Pancreas (tissue), 10 donors: ENCODE results near the gene SCAF8. TPM values are rescaled to one million over a fixed set of nuclear protein-coding genes. Genes with fewer than 3 reads are reported as not detected.

Source experiments
- ATAC-seq, 4 donors: fragments of 200-7000 bp; cut with Tn5 transposase; one replicate each; pipeline versions ENCODE4 v1.8.0 to v1.9.1; 2020; ENCODE audit warnings: mild to moderate bottlenecking in 4 of 4, moderate library complexity in 4 of 4
- DNase-seq, 6 donors: peaks; one replicate each; pipeline ENCODE4 v3.0.0-alpha.2; 2020
- FAIRE-seq: peaks from 2 replicates; lab custom pipeline; 2012; peaks lifted over from hg19 to GRCh38; lab: Jason Lieb, UNC
- H3K27ac ChIP-seq, 4 donors: fragments of 200-600 bp; sonication (generic); 1 replicate in 3 of 4; 2 replicates in 1 of 4; pipeline versions ENCODE4 v1.5.0 to v1.8.0; 2020
- H3K27me3 ChIP-seq, 4 donors: fragments of 200-600 bp; one replicate each; pipeline ENCODE4 v1.8.0; 2021
- H3K36me3 ChIP-seq, 3 donors: fragments of 200-600 bp; sonication (generic) in 1 of 3; one replicate each; pipeline versions ENCODE4 v1.5.0 to v1.8.0; 2020 to 2021
- H3K4me1 ChIP-seq, 3 donors: fragments of 200-600 bp; one replicate each; pipeline ENCODE4 v1.8.0; 2021
- H3K4me3 ChIP-seq, 4 donors: fragments of 200-600 bp; sonication (generic) in 2 of 4; one replicate each; pipeline versions ENCODE4 v1.5.0 to v1.8.0; 2020 to 2021
- H3K9me3 ChIP-seq, 4 donors: fragments of 200-600 bp; one replicate each; pipeline ENCODE4 v1.8.0; 2021
- WGBS, 2 donors: extraction: QIAGEN DNeasy Blood & Tissue Kit; methylation state at CpG; one replicate each; pipeline ENCODE4 v1.1.7; 2013; 5-methylcytosine and 5-hydroxymethylcytosine counted together
- intact Hi-C, 3 donors: fragments of 100-400 bp; cut with DNase I; formaldehyde crosslinking; loops; one replicate each; pipeline versions ENCODE4 v1.11.1 to v1.14.2; 2022
- polyA plus RNA-seq, 2 donors: library from polyadenylated mRNA; stranded (reverse); fragments of 200-250 nt; gene quantifications; one replicate each; pipeline ENCODE4 v1.2.3, GENCODE V29; 2013
- total RNA-seq, 6 donors: library from RNA; stranded (reverse); fragmentation: NEBNext Ultra II Directional in 4 of 6; extraction: Animal tissue kit (Norgen Biotek cat#: 25700) in 4 of 6; gene quantifications; one replicate each; pipeline versions ENCODE4 v1.2.1 to v1.2.4, GENCODE V29; 2021 to 2023
- TF ChIP-seq, protein P1 (sequence below), 4 donors: fragments of 200-600 bp; sonication (generic) in 3 of 4; IDR thresholded peaks; one replicate each; pipeline versions ENCODE4 v1.5.0 to v1.8.0; 2021; ENCODE audit warnings: antibody characterized with exemption in 4 of 4
- donor health status: healthy with polysubstance abuse.
- donor health status: DM: no; HTN: no; CAD: no; lungs with moderate emphysema.
- donor health status: DM: no; HTN: no; CAD: no.
- donor health status: control.
- donor health status: control.
- donor health status: Bipolar disorder and iron deficiency.
- donor health status: DM: yes; HTN: yes; CAD: no.
- donor health status: DM: no; HTN: no; CAD: no.
- donor health status: DM: no; HTN: no; CAD: no.
- donor health status: DM: yes; HTN: yes; CAD: no.

SCAF8 gene
- total and polyA plus RNA-seq, 8 donors = 8.3 to 25.4 (median 16.2) TPM

DNA sequence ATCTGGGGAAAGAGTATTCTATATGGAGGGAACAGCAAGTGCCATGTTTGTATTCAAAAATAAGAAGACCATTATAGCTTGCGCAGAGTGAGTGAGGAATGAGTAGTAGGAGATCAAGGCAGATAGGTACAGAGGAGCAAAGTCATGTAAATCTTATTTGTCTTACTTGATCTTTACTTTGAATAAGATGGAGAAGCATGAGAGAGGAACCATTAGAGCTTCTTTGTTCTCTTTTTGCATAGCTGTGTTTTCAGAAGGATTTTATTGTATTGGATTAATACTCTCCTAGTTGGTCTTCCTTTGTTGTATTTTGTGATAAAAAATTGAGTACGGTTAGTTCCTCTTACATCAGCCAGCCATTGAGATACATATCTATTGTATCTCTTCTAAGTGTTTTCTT is 88.4 kb downstream of the SCAF8 start:
- no peaks in the 10 kb centered on the region for H3K27me3 ChIP-seq
- TF ChIP-seq, protein P1, sequence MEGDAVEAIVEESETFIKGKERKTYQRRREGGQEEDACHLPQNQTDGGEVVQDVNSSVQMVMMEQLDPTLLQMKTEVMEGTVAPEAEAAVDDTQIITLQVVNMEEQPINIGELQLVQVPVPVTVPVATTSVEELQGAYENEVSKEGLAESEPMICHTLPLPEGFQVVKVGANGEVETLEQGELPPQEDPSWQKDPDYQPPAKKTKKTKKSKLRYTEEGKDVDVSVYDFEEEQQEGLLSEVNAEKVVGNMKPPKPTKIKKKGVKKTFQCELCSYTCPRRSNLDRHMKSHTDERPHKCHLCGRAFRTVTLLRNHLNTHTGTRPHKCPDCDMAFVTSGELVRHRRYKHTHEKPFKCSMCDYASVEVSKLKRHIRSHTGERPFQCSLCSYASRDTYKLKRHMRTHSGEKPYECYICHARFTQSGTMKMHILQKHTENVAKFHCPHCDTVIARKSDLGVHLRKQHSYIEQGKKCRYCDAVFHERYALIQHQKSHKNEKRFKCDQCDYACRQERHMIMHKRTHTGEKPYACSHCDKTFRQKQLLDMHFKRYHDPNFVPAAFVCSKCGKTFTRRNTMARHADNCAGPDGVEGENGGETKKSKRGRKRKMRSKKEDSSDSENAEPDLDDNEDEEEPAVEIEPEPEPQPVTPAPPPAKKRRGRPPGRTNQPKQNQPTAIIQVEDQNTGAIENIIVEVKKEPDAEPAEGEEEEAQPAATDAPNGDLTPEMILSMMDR (IDR thresholded peaks at IDR 0.05) = no peak
- no peaks in the 10 kb centered on the region for H3K4me1 ChIP-seq
- ATAC-seq = no peak
- H3K4me3 ChIP-seq = no peak overlapping the region
- no peaks in the 10 kb centered on the region for H3K9me3 ChIP-seq
- WGBS, 2 donors = 81 to 82% methylated on average over 2 of the region's 2 CpGs
- no peak for FAIRE-seq
- peaks cover 0 to 22% (median 14%) of the 10 kb centered on the region in 3 donors for H3K36me3 ChIP-seq
- intact Hi-C loops = no loop called here
- no peak for DNase-seq
- no peak overlapping the region for H3K27ac ChIP-seq

DNA sequence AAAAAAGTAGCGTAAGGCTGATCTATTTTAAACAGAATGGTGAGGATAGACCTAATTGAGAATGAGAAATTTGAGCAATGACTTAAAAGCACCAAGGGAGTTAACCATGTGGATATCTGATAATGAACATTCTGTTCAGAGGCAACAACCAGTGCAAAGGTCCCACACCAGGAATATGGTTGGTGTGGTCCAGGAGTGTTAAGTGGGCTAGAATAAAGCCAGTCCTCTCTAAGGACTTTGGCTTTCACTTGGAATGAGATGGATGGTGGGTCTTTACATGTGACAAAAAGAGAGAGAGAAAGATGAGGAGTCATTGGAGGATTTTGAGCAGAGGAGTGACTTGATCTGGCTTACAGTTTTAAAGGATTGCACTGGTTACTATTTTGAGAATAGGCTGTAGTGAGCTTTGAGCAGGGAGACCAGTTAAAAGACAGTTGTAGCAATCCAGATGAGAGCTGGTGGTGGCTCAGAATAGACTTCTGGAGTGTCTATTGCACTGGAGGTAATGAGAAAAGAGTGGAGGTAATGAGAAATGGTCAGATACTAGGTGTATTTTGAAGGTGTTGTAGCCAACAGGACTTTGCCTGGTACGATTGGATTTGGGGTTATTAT is 89.8 kb downstream of the SCAF8 start:
- ATAC-seq = no peak
- no peak for DNase-seq
- Histone ChIP-seq H3K4me1 (no peaks in the 10 kb centered on the region), H3K36me3 (peaks cover 0 to 28% (median 21%) of the 10 kb centered on the region in 3 donors), H3K9me3 (no peaks in the 10 kb centered on the region), H3K27ac (no peak overlapping the region), H3K4me3 (no peak overlapping the region), H3K27me3 (no peaks in the 10 kb centered on the region)
- no peak for FAIRE-seq
- 84 to 89% methylated on average over 2 of the region's 2 CpGs for WGBS, 2 donors
- TF ChIP-seq, protein P1 (IDR thresholded peaks at IDR 0.05) = no peak
- intact Hi-C loops = no loop called here

- DNase-seq = no peak
- Histone ChIP-seq H3K4me3 (no peak overlapping the region), H3K27me3 (no peaks in the 10 kb centered on the region), H3K36me3 (peaks cover 0 to 25% (median 21%) of the 10 kb centered on the region in 3 donors), H3K27ac (no peak overlapping the region), H3K4me1 (no peaks in the 10 kb centered on the region), H3K9me3 (no peaks in the 10 kb centered on the region)
- TF ChIP-seq, protein P1 (IDR thresholded peaks at IDR 0.05) = no peak
- ATAC-seq = peak in 1 of 4 donors; percentile 21
- intact Hi-C loops = no loop called here
- FAIRE-seq = no peak
- WGBS, 2 donors = 19% methylated on average over 4 of the region's 4 CpGs
Measured at GRCh38 chr6:154824076-154824475, 90.9 kb downstream of the SCAF8 start.

DNA sequence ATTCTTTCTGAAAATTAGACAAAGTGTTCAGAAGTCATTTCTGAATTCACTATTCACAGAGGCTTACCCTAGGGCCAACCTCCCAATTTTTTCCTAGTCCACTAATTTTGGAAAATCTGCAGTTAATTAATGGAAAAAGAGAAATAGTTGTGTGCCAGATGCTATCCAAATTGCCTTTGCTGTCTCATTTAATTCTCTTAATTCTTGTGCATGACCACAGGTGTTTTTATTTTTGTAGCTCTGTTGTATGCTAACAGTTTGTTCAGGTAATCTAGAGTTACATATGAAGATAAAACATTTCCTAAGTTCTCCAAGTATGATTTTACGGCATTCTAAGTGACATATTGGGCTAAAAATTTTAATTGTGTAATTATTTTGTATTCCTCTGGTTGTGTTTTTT is 96.8 kb downstream of the SCAF8 start:
- TF ChIP-seq, protein P1 (IDR thresholded peaks at IDR 0.05) = no peak
- Histone ChIP-seq H3K4me1 (peaks cover under 1 to 9% (median 6%) of the 10 kb centered on the region in 3 donors), H3K36me3 (peaks cover 0 to 18% (median 18%) of the 10 kb centered on the region in 3 donors), H3K27me3 (no peaks in the 10 kb centered on the region), H3K4me3 (no peak overlapping the region), H3K27ac (no peak overlapping the region), H3K9me3 (no peaks in the 10 kb centered on the region)
- DNase-seq = no peak
- WGBS, 2 donors = 75 to 83% methylated on average over 1 of the region's 1 CpG
- ATAC-seq = no peak
- no peak for FAIRE-seq
- intact Hi-C loops = no loop called here

DNA sequence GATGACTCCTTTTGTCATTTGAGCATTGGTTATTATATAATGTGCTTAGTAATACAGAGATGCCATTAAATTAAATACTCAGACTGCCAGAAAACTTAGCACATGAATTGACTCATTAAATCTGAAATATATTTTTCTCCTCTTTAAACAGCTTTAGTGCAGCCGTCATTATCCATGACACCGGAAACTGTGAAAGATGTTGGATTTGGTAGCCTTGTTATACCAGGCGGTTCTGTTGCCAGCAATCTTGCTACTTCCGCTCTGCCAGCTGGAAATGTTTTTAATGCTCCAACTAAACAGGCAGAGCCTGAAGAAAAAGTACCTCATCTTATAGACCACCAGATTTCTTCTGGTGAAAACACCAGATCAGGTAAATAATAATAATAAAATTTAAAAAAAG is 97.6 kb downstream of the SCAF8 start:
- no peak for FAIRE-seq
- TF ChIP-seq, protein P1 (IDR thresholded peaks at IDR 0.05) = no peak
- H3K36me3 ChIP-seq = peaks cover 0 to 18% (median 18%) of the 10 kb centered on the region in 3 donors
- WGBS, 2 donors = 90 to 95% methylated on average over 4 of the region's 4 CpGs
- H3K27ac ChIP-seq = no peak overlapping the region
- no peak for ATAC-seq
- DNase-seq = no peak
- intact Hi-C loops = no loop called here
- no peaks in the 10 kb centered on the region for H3K27me3 ChIP-seq
- H3K4me1 ChIP-seq = peaks cover 6 to 15% (median 11%) of the 10 kb centered on the region in 3 donors
- no peak overlapping the region for H3K4me3 ChIP-seq
- H3K9me3 ChIP-seq = no peaks in the 10 kb centered on the region
